ENCODE results near the gene BTG1. TPM values are rescaled to one million over a fixed set of nuclear protein-coding genes. Genes with fewer than 3 reads are reported as not detected.

Gene BTG1
- 12.3 and 28.8 TPM in 2 replicates for total RNA-seq

GRCh38 chr12:92145731-92146496, at the start of gene BTG1:
Gene BTG1, minus strand, starts transcription at chr12:92145846. Its CDS starts 311 bp downstream, at chr12:92145535.

All from bronchial smooth muscle cell (primary cell).